GM12878 (cell line): Measurements from ENCODE around the gene CRMP1. TPM values are rescaled to one million over a fixed set of nuclear protein-coding genes. Genes with fewer than 3 reads are reported as not detected.

Experiments used
- ATAC-seq: fragments of 200-7000 bp; cut with Tn5 transposase; 3 replicates; pipeline ENCODE4 v1.9.1; 2020; ENCODE audit warnings: mild to moderate bottlenecking, moderate library complexity
- BruUV-seq: library from RNA; stranded (reverse); fragments of 400-500 nt; replicated peaks from 2 replicates; lab custom pipeline; 2021; lab: Mats Ljungman, UMichigan
- CTCF ChIA-PET: fragments of 300-600 bp; sonication (Branson Sonifier 250); formaldehyde crosslinking; extraction: SDS; loops from one replicate; lab custom pipeline; 2021; ENCODE audit warnings: inconsistent platforms; lab: Yijun Ruan, JAX
- POLR2A ChIA-PET: fragments of 350-600 bp; formaldehyde crosslinking; extraction: SDS; loops from one replicate; lab custom pipeline; 2021; ENCODE audit warnings: inconsistent platforms; lab: Charles Lee
- RAD21 ChIA-PET: fragments of 300-600 bp; sonication (Branson Sonifier 250); formaldehyde crosslinking; loops from one replicate; lab custom pipeline; 2023; ENCODE audit warnings: antibody characterized with exemption; ENCODE audit not compliant: unreplicated experiment; lab: Charles Lee
- SMC1A ChIA-PET: fragments of 300-600 bp; sonication (Branson Sonifier 250); formaldehyde crosslinking; loops from one replicate; lab custom pipeline; 2023; ENCODE audit not compliant: unreplicated experiment, uncharacterized antibody; lab: Charles Lee
- DNase-seq: peaks from one replicate; pipeline ENCODE4 v3.0.0-alpha.2; 2011; ENCODE audit warnings: low read depth, low spot score
- FAIRE-seq: peaks from 3 replicates; lab custom pipeline; 2011; peaks lifted over from hg19 to GRCh38; lab: Jason Lieb, UNC
- H2AFZ ChIP-seq: 2 replicates; pipeline ENCODE4 v1.6.0; 2011; ENCODE audit warnings: low read depth, low read length, control low read depth; ENCODE audit not compliant: control insufficient read depth
- H3K27ac ChIP-seq: 2 replicates; pipeline ENCODE4 v1.5.1; 2011; ENCODE audit warnings: control low read depth; ENCODE audit not compliant: control insufficient read depth, insufficient read depth
- H3K27me3 ChIP-seq, 2 experiments: replicated peaks in 1 of 2; 2 replicates each; pipeline versions ENCODE4 v1.6.0 to v1.6.1; 2011; ENCODE audit warnings: low read length in 1 of 2; ENCODE audit not compliant: control insufficient read depth in 2 of 2, insufficient read depth in 2 of 2
- H3K36me3 ChIP-seq, 2 experiments: 2 replicates each; pipeline ENCODE4 v1.5.1; 2011; ENCODE audit warnings: low read length in 1 of 2; ENCODE audit not compliant: control insufficient read depth in 2 of 2, insufficient read depth in 2 of 2
- H3K4me1 ChIP-seq: 2 replicates; pipeline ENCODE4 v1.6.1; 2011; ENCODE audit warnings: mild to moderate bottlenecking, low read length, moderate library complexity, mixed read lengths; ENCODE audit not compliant: control insufficient read depth, insufficient read depth
- H3K4me2 ChIP-seq: 2 replicates; pipeline ENCODE4 v1.6.0; 2011; ENCODE audit warnings: control low read depth; ENCODE audit not compliant: control insufficient read depth, insufficient read depth
- H3K4me3 ChIP-seq: fragments of 200-600 bp; sonication (generic); 2 replicates; pipeline ENCODE4 v1.5.1; 2016
- H3K79me2 ChIP-seq: 2 replicates; pipeline ENCODE4 v1.6.0; 2011; ENCODE audit warnings: low read length; ENCODE audit not compliant: control insufficient read depth, insufficient read depth
- H3K9ac ChIP-seq: 2 replicates; pipeline ENCODE4 v1.8.0; 2011; ENCODE audit warnings: low read length, control low read depth, mixed read lengths; ENCODE audit not compliant: control insufficient read depth, insufficient read depth
- H3K9me3 ChIP-seq: replicated peaks from 3 replicates; pipeline ENCODE4 v1.5.1; 2011; ENCODE audit warnings: mild to moderate bottlenecking, low read length; ENCODE audit not compliant: control insufficient read depth, insufficient read depth
- H4K20me1 ChIP-seq: 2 replicates; pipeline ENCODE4 v1.6.0; 2011; ENCODE audit not compliant: control insufficient read depth, insufficient read depth
- CHD1 ChIP-seq: IDR thresholded peaks from 2 replicates; pipeline ENCODE4 v1.6.1; 2012; ENCODE audit warnings: low read depth, low read length, improper control_type of control experiment
- CHD4 ChIP-seq: fragments of 200-600 bp; sonication (generic); IDR thresholded peaks from 2 replicates; pipeline ENCODE4 v1.6.1; 2016; ENCODE audit warnings: mild to moderate bottlenecking
- ELK1 ChIP-seq: IDR thresholded peaks from 2 replicates; pipeline ENCODE4 v1.6.1; 2012; ENCODE audit warnings: low read depth, low read length, improper control_type of control experiment
- HDAC2 ChIP-seq: fragments of 200-600 bp; sonication (generic); IDR thresholded peaks from 2 replicates; pipeline ENCODE4 v1.6.1; 2017
- HDAC6 ChIP-seq: fragments of 200-600 bp; sonication (generic); IDR thresholded peaks from one replicate; pipeline ENCODE4 v1.8.0; 2017; ENCODE audit warnings: antibody characterized with exemption; ENCODE audit not compliant: unreplicated experiment
- IKZF2 ChIP-seq, 2 experiments: fragments of 450-650 bp; IDR thresholded peaks; 2 replicates each; pipeline ENCODE4 v1.6.1; 2017; ENCODE audit warnings: mild to moderate bottlenecking in 2 of 2, moderate library complexity in 2 of 2
- KDM1A ChIP-seq: fragments of 200-600 bp; sonication (generic); IDR thresholded peaks from 2 replicates; pipeline ENCODE4 v1.6.1; 2016; ENCODE audit warnings: borderline replicate concordance
- MAX ChIP-seq: IDR thresholded peaks from 2 replicates; pipeline ENCODE4 v1.6.1; 2012; ENCODE audit warnings: low read depth, low read length, improper control_type of control experiment
- RAD51 ChIP-seq: fragments of 450-650 bp; IDR thresholded peaks from 2 replicates; pipeline ENCODE4 v1.6.1; 2016; ENCODE audit warnings: moderate library complexity, mild to moderate bottlenecking, inconsistent platforms
- RB1 ChIP-seq: fragments of 450-650 bp; formaldehyde crosslinking; IDR thresholded peaks from 2 replicates; pipeline ENCODE4 v1.6.1; 2017; ENCODE audit warnings: mild to moderate bottlenecking, borderline replicate concordance
- RFX5 ChIP-seq: IDR thresholded peaks from 2 replicates; pipeline ENCODE4 v1.6.1; 2011; ENCODE audit warnings: low read depth, low read length, improper control_type of control experiment
- RUNX3 ChIP-seq: IDR thresholded peaks from 2 replicates; pipeline ENCODE4 v1.6.1; 2012; ENCODE audit warnings: low read length, inconsistent platforms
- SMAD5 ChIP-seq: IDR thresholded peaks from 2 replicates; pipeline ENCODE4 v1.6.1; 2016; ENCODE audit warnings: antibody characterized with exemption, low read depth
- WGBS: methylation state at CpG from one replicate; pipeline ENCODE4 v1.1.6; 2016; ENCODE audit warnings: low lambda C conversion rate; ENCODE audit not compliant: insufficient replicate concordance, insufficient coverage; ENCODE audit errors: missing lambda C conversion rate; 5-methylcytosine and 5-hydroxymethylcytosine counted together
- in situ Hi-C: fragments of 300-500 bp; cut with MboI; formaldehyde crosslinking; loops from 9 replicates; pipeline ENCODE4 v1.14.3; 2018; ENCODE audit warnings: mixed read lengths
- intact Hi-C: fragments of 100-400 bp; cut with micrococcal nuclease; formaldehyde crosslinking; loops from one replicate; pipeline ENCODE4 v1.14.2; 2022; ENCODE audit not compliant: unreplicated experiment
- polyA plus RNA-seq, 11 experiments: library from polyadenylated mRNA; depleted of rRNA in 4 of 11; unstranded in 6 of 11; stranded (reverse) in 5 of 11; fragments of >200 nt; fragmentation: Nextera tagmentation in 4 of 11; fragmentation: Illumina TruSeq in 1 of 11; extraction: Ambion mirVana in 4 of 11; extraction: Trizol in 1 of 11; gene quantifications; 1 replicate in 1 of 11; 2 replicates in 10 of 11; pipeline versions ENCODE4 v1.2.1 to v1.2.3, GENCODE V29; 2011 to 2016; ENCODE audit warnings: inconsistent platforms in 2 of 11, missing spikeins in 2 of 11, low read depth in 1 of 11
- total RNA-seq, 4 experiments: library from RNA; depleted of rRNA in 3 of 4; stranded (reverse); fragments of >200 nt in 3 of 4; fragmentation: Illumina TruSeq in 1 of 4; extraction: Trizol in 1 of 4; gene quantifications; 2 replicates each; pipeline versions ENCODE4 v1.2.1 to v1.2.3, GENCODE V29; 2013 to 2021

Gene CRMP1
- total and polyA plus RNA-seq, 10 of the 15 experiments (the other 5 are each of a cell fraction or from before 2014, with no cell fraction given) = 0.03 to 1.4 (median 0.12) TPM; not detected in 2

- ChIA-PET SMC1A (no interaction called here), CTCF (no interaction called here), RAD21 (no interaction called here), POLR2A (no interaction called here)
- Histone ChIP-seq H3K4me1 (no peaks in the 10 kb centered on the region), H3K4me3 (no peak overlapping the region), H4K20me1 (no peaks in the 10 kb centered on the region), H3K27me3 (peaks cover 1 to 17% of the 10 kb centered on the region in 2 experiments), H3K36me3 (no peaks in the 10 kb centered on the region), H2AFZ (no peak overlapping the region), H3K27ac (no peak overlapping the region), H3K79me2 (no peaks in the 10 kb centered on the region), H3K9me3 (no peaks in the 10 kb centered on the region; the same call in 2 of the 3 replicates), H3K4me2 (0 out of 2 replicates have a peak overlapping the region, but pooled peaks have one; percentile 9), H3K9ac (no peak overlapping the region)
- in situ Hi-C loops = no loop called here
- BruUV-seq = no TSS peak
- 0 out of 3 replicates have a peak, but pooled peaks have one; percentile 26 for ATAC-seq
- TF ChIP-seq RUNX3 = no peak
- no peak for TF ChIP-seq ELK1
- no peak for TF ChIP-seq CHD4
- no peak for TF ChIP-seq HDAC2
- no peak for TF ChIP-seq RB1
- no peak for TF ChIP-seq CHD1
- TF ChIP-seq MAX = no peak
- no peak for TF ChIP-seq HDAC6
- no peak for TF ChIP-seq SMAD5
- TF ChIP-seq KDM1A = no peak
- TF ChIP-seq IKZF2 (IDR thresholded peaks at IDR 0.05) = no peak
- TF ChIP-seq RFX5 = no peak
- TF ChIP-seq RAD51 = no peak
- intact Hi-C loops = no loop called here
- FAIRE-seq = no peak
- DNase-seq = no peak
- 38% methylated on average over 38 of the region's 41 CpGs for WGBS
These were observed 2.7 kb downstream of the CRMP1 start for GRCh38 chr4:5890063-5890727.
